ENCODE results near the gene NRK.
"Not testable (repeated sequence)": the region's sequence is repeated elsewhere in the genome, so short reads cannot be mapped to it uniquely, and the experiment has no call there.

Gene NRK

GRCh38 chrX:105882581-105883275 is 60.4 kb downstream of the NRK start:
- DNase-seq = no peak

GRCh38 chrX:105894721-105895120 is 72.4 kb downstream of the NRK start:
- no peak for DNase-seq

GRCh38 chrX:105909576-105909975 is 87.2 kb downstream of the NRK start:
- DNase-seq = no peak

GRCh38 chrX:105910563-105911105 is 88.3 kb downstream of the NRK start:
- DNase-seq = no peak

GRCh38 chrX:105945266-105945665 is 122.9 kb downstream of the NRK start:
- no peak for DNase-seq

- DNase-seq = no peak
Observed at GRCh38 chrX:105969487-105969886, 147.1 kb downstream of the NRK start.

- DNase-seq = no peak
Observed at GRCh38 chrX:105972690-105973386, 150.5 kb downstream of the NRK start.

GRCh38 chrX:105973387-105973739 is 151.0 kb downstream of the NRK start:
- no peak for DNase-seq

- DNase-seq = no peak
Observed at GRCh38 chrX:105975382-105975781, 153.0 kb downstream of the NRK start.

GRCh38 chrX:105981772-105982485 is 159.6 kb downstream of the NRK start:
- no peak for DNase-seq

GRCh38 chrX:105988487-105988886 is 166.1 kb downstream of the NRK start:
- DNase-seq = not testable (repeated sequence)

- no peak for DNase-seq
Observed at GRCh38 chrX:105999294-105999693, 177.0 kb downstream of the NRK start.

GRCh38 chrX:106000203-106000602 is 177.9 kb downstream of the NRK start:
- DNase-seq = no peak

GRCh38 chrX:106000609-106001008 is 178.3 kb downstream of the NRK start:
- DNase-seq = not testable (repeated sequence)

GRCh38 chrX:106005684-106006083 is 183.3 kb downstream of the NRK start:
- DNase-seq = no peak

- no peak for DNase-seq
Observed at GRCh38 chrX:106007815-106008214, 185.5 kb downstream of the NRK start.

Measured in activated CD4-positive, alpha-beta T cell treated with anti-CD3 and anti-CD28 coated beads for 1 hour (primary cell).